ENCODE measurements around the gene DNAH2.

GRCh38 chr17:7836596-7837407 is 119.3 kb downstream of the DNAH2 start:
- no peak for TF ChIP-seq CTCF (tag by site-specific recombination; IDR thresholded peaks at IDR 0.05)
- no peak for TF ChIP-seq ZNF404 (tag by site-specific recombination; IDR thresholded peaks at IDR 0.05)
- TF ChIP-seq ZNF514 (tag by site-specific recombination; IDR thresholded peaks at IDR 0.05), result no peak
- TF ChIP-seq BCL11A (tag by site-specific recombination; IDR thresholded peaks at IDR 0.05; ENCODE audit: low read depth), result peak; percentile 100
- no peak for TF ChIP-seq HOXC10 (CRISPR knock-in tag; IDR thresholded peaks at IDR 0.05)
- TF ChIP-seq ZFHX2 (tag by site-specific recombination; conservative IDR thresholded peaks at IDR 0.05), result peak; percentile 99
- TF ChIP-seq ZNF701 (tag by site-specific recombination; IDR thresholded peaks at IDR 0.05), result 0 out of 2 replicates have a peak, but pooled peaks have one; percentile 35
- 0 out of 2 replicates have a peak, but pooled peaks have one; percentile 67 for TF ChIP-seq PBX3 (CRISPR knock-in tag; IDR thresholded peaks at IDR 0.05)
- TF ChIP-seq ZNF596 (tag by site-specific recombination; IDR thresholded peaks at IDR 0.05), result peak; percentile 72
- TF ChIP-seq SP2 (tag by site-specific recombination; IDR thresholded peaks at IDR 0.05), result peak; percentile 87
- peak; percentile 77 for TF ChIP-seq YY2 (tag by site-specific recombination; IDR thresholded peaks at IDR 0.05)
- no peak for TF ChIP-seq TCF7L2 (IDR thresholded peaks at IDR 0.05; ENCODE audit: borderline replicate concordance, low read depth, low read length)

All from HEK293 (cell line).